HG03439 (cell line): ENCODE data around the gene ANXA5.
A peak's percentile ranks its signal among the peaks of the same experiment; 100 is the strongest.
"Not testable (repeated sequence)": the region's sequence is repeated elsewhere in the genome, so short reads cannot be mapped to it uniquely, and the experiment has no call there.

Experiments
- ATAC-seq: cut with Tn5 transposase; IDR thresholded peaks from one replicate; pipeline ENCODE4 v1.9.1; 2021; ENCODE audit warnings: mild to moderate bottlenecking, moderate library complexity; ENCODE audit not compliant: unreplicated experiment

Gene ANXA5

DNA sequence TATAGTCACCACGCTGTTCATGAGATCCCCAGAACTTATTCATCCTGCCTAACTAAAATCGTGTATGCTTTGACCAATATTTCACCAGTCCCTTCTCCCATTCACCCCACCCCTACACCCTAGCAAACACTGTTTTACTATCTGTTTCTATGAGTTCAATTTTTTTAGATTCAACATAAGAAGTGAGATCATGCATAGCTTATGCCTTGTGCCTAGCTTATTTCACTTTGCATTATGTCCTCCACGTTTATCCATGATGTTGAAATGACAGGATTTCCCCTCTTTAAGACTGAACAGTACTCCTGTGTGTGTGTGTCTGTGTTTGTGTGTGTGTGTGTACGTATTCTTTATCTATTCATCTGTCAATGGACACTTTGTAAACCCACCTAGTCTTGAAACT lies 16.8 kb downstream of the ANXA5 start:
- no peak for ATAC-seq

DNA sequence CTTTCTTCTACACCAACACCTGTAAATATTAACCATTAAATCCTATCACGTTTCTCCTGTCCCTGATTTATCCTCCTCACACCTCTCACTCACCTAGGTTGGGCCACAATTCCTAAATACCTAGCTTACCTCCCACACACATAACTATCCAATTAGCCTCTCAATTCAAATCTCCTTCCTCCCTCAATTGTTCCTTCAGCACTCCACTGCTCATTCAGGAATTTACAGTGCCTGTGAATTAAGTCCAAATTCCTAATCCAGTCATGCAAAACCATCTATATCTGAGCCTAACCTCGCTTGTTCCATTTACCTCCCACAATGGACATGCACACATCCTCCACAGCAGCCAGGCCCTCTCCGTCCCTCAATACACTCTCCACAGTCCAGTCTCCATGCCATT lies 17.5 kb downstream of the ANXA5 start:
- no peak for ATAC-seq

DNA sequence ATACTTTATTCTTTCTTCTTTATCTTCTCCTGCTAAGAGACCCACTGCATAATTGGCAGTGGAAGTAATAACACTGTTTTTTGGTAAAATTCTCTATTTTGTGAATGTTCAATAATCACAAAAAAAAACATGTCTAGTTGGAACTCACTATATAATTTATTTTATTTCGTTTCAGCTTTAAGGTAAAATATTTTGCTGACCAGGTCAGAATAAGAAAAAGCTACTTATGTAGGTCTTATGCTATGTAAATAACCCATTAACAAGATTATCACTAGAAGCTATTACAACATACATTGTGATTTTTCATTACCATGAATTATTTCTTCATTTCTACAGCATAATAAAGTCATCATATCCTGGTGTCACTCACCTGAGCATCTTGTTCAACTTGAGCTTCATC lies 19.3 kb downstream of the ANXA5 start:
- no peak for ATAC-seq

DNA sequence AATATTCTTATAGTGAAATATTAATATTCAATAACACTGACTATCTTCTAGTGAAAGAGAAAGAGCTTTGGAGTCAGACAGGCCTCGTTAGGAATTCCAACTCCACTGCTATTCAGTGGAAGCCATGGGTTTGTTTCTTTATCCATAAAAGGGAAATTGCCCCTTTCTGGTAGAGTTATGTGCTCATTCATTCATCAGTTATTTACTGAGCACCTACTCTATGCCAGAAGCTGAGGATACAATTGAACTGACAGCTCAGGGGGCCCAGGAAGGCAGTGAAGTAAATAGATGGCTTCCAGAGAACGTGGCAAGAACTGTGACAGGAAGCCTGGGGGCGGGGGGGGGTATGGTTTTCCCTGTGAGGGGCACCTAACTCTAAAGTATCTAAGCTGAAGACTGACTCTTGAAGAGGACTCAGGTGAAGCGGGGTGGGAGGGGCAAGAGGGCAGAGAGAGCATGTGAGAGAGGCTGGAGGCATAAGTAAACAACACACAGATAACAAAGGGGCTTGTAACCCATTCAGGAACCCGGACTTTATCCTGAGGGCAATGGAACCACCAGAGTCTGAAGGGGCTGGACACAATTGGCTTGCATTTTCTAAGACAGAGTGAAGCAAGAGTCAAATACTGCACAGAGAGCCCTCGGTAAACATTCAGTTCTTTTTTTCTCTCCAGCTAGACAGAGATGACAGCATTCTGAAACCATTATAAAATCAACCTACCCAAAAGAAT lies 20.3 kb downstream of the ANXA5 start:
- ATAC-seq: no peak

DNA sequence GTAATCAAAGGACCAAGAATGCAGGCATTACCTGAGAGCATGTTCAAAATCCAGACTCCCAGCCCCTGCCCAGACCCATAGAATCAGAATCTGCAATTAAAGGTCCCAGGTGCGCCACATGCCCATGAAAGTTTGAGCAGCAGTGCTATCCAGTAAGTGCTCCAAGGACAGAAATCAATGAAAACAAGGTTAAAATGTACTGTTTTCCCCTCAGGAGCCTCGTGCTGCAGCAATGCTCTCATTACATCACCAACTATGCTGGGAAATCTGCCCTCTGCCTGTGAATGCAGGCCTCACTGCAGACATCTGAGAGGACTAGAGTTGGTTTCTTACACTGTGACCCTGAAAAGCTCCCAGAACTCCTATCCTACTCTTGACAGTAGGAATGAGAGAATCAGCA lies 21.1 kb downstream of the ANXA5 start:
- no peak for ATAC-seq

DNA sequence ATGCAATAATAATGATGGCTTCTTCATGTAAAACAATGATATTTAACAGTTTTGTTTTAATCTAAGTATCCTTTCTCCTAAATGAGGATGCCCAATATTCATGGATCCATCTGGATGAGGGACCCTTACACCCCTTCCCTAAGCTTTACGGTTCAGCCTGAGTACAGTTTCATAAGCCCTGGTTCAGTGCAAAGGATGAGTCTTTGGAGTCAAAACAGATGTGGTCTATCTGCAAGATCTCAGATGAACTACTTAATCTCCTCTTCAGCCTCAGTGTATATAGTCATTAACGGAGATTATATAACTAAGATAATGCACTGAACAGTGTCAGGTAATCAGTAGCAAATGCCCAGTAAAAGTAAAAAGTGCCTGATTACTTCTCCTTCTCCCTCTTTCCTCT lies 22.1 kb downstream of the ANXA5 start:
- ATAC-seq: no peak

DNA sequence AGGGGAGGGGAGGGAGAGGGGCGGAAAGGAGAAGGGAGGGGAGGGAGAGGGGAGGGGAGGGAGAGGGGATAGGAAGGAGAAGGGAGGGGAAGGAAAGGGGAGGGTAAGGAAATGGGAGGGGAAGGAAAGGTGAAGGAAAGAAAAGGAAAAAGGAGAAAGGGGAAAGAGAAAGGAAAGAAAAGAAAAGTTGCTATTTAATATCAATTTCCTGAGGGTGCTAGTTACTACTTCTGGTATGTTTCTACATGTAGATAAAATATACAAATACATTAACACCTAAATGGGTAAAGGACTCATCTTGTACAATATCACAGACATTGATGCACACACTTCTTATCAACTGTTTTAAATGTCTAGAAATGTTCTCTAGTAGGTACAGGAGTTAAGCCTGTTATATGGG lies 22.6 kb downstream of the ANXA5 start:
- no peak for ATAC-seq

DNA sequence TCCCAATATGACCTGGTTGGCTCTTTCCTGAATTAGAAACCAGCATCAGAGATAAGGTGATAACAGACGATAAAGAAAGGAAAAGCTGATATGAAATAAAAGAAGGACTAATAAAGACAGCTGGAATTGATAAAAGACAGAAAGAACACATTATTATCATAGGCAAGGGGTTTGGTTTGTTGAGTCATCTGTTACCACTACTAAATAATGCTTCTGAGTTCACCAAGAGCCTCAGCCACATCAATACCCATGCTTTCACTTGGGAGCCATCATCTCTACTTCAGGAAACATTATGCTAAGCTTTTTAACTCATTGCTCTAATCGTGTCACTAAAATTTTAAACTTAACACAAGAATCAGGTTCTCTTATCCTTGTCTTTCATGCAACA lies 27.6 kb downstream of the ANXA5 start:
- no peak for ATAC-seq

DNA sequence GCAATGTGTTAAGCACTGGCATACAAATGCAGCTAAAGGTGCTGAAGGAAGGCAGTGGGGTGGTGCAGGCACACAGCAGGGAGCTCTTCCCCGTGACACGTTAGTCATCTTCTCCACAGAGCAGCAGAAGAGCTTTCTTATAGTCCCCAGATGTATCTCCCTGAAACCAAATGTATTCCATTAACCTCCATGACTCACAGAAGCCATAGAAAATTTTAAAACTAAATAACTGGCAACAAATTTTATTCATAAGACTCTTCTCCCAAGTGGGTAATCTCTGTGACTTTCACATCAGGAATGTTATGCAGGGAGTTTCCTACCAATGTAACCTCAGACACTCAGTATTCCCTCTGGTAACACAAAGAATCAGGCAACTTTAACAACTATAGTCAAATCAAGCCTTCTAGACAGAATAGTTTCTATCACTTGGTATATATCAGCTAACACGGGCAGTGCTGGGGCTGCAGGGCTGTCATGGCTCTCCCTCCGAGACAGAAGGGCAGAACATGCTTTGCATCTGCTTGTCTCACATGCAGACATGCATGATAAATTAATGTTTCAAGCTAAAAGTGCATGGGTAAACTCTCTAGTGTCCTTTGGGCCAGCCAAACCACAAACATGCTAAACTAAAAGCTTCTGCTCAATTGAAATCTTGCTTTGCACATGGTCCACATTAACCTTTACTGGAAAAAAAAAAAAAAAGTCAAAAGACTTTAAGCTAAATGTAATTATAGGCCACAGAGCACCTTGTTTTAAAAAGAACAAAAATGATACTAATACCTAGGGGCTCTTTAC lies 28.2 kb downstream of the ANXA5 start:
- no peak for ATAC-seq

DNA sequence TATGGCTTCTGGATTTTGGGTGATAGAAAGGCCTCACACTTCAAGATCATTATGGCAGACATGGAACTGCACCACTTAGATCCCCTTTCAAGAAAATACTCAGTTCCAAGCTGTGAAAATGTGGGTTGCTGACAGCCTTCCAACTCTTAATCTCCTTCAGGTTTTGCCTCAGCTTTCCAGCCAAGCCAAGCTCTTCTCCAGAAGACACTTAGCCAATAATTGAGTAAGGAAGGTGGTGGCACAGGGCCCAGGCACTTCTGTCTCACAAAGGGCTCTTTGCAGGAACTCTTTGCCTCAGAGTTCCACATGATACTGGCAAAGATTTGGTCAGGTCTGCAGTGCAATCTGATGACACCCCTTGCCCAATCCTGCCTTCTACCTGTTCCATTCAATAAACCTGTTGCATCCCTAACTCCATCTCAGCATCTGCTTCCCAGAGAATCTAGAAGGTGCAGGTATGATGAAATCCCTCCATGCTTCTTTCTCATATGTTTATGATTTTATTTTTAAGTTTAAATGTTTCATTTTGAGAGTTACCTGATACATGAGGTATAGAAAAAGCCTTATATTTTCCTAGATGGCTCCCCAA lies 30.6 kb downstream of the ANXA5 start:
- ATAC-seq: no peak

DNA sequence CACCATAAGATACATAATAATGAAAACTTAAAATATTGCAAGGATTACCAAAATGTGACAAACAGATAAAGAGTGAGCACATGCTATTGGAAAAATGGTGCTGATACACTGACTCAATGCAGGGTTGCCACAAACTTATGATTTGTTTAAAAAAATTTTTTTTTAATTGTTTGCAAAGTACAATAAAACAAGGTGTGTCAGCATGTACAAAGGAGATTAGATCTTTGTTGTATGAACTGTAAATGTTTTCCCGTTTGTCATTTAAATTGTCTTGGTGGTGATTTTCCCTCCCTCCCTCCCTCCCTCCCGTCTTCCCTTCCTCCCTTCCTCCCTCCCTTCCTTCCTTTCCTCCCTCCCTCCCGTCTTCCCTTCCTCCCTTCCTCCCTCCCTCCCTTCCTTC lies 31.4 kb downstream of the ANXA5 start:
- ATAC-seq: no peak

DNA sequence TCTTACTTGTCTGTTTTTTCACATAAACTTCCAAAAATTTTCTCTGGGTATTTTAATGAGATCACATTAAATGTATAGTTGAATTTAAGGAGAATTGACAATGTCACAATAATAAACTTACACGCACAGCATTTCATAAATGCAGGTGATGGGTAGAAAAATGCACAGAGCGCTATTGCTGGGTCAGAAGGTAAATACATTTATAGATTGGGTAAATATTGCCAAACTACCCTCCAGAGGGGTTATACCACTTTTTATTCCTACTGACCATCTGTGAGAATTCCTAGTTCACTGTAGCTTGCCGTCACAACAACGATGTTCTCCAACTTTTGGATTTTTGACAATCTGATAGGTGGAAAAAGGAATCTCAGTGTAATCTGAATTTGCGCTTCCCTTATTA lies 34.6 kb downstream of the ANXA5 start:
- ATAC-seq: no peak

DNA sequence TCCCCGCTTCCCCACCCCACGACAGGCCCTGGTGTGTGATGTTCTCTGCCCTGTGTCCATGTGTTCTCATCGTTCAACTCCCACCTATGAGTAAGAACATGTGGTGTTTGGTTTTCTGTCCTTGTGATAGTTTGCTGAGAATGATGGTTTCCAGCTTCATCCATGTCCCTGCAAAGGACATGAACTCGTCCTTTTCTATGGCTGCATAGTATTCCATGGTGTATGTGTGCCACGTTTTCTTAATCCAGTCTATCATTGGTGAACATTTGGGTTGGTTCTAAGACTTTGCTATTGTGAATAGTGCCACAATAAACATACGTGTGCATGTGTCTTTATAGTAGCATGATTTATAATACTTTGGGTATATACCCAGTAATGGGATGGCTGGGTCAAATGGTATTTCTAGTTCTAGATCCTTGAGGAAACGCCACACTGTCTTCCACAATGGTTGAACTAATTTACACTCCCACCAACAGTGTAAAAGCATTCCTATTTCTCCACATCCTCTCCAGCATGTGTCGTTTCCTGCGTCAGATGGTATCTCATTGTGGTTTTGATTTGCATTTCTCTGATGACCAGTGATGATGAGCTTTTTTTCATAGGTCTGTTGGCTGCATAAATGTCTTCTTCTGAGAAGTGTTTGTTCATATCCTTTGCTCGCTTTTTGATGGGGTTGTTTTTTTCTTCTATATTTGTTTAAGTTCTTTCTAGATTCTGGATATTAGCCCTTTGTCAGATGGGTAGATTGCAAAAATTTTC lies 36.4 kb downstream of the ANXA5 start:
- ATAC-seq: not testable (repeated sequence)

DNA sequence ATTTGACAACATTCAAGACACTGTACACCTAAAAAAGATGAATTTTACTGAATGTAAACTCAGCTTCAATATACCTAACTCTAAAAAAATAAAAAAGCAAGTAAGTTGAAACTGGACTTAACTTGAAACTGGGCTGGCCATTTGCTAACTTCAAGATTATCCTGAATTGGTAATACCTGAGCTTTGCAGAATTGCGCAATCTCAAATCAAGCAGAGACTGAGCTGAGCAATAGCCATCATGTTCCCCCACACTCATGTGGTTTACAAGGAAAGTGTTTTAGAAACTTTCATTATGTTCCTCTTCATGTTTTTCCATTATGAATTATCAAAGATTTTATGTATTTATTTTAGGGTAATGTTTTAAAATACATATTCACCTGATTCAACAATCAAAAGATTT lies 38.7 kb downstream of the ANXA5 start:
- no peak for ATAC-seq

DNA sequence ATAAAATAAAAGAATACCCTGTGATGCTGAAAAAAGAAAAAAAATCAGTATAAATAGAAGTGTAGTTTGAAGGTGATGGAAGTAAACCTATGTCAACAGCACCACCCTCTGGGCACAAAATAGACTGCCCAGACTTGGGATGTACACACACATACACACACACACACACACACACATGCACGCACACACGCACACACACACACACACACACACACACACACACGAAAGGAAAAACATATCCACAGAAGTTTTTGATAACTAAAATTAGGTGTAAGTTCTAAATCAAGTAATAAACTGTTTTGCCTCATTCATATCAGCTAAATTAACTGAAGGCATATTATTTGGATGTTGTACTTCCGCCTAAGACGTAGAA lies 40.5 kb downstream of the ANXA5 start:
- no peak for ATAC-seq

DNA sequence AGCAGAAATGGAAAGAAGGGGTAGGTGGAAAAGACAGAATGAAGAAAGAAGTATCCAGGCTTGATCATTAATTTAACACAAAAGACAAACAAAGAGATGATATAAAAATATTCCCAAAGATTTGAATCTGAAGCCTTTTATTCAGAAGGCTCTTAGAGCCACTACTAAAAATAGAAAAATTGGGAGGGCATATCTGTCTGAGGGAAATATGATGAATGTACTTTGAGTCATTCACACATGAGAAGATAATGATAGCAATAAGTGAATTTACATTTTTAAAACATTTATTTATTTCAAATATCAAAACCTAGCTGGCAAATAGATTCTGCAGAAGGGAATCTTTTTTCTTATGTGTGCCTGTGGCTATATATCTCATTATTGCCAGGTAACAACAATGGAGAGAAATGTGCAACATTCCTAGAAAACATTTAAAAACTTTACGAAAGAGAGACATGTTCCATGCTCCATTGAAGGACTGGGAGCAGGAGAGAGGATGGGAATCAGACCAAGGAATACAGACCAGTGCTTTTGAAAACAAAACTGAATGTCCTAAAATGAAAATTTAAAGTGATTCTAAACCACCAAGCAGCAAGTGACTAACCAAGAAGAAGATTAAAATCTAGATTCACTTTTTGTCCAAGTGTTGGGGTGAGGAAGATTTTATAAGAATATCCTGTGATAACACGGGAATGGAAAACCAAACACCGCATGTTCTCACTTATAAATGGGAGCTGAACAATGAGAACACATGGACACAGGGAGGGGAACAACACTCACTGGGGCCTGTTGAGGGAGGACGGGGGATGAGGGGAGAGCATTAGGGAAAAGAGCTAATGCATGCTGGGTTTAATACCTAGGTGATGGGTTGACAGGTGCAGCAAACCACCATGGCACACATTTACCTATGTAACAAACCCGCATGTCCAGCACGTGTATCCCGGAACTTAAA lies 41.2 kb downstream of the ANXA5 start:
- no peak for ATAC-seq

DNA sequence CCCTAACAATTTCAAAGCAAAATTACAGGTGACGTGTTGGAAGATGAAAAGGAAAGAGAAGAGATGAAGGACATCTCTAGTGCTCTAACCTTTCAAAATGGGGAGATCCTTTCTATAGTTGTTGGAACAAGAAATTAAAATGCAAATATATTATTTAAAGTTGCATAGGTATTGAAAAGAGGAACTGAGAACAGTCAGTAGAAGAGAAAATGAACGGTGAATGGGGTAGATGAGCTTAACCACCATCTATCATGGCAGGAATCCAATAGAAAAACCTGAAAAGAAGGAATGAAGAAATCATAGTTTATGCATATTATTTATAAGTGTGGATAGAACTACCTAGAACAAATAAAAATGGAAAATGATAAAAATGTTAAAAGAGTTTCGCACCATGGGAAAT lies 42.0 kb downstream of the ANXA5 start:
- peak; percentile 86 for ATAC-seq

DNA sequence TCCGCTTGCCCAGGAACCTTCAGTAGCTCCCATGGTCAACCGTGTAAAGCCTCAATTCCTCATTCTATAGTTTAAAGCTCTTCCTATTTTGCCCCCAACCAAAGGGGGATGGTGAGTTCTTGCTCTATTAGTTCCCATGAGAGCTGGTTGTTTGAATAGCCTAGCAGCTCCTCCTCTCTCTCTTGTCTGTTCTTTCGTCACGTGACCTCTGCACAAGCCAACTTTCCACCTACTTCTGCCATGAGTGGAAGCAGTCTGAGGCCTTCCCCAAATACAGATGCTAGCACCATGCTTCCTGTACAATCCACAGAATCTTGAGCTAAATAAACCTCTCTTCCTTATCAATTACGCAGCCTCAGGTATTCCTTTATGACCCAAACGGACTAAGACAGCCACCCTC lies 42.8 kb downstream of the ANXA5 start:
- ATAC-seq: no peak

DNA sequence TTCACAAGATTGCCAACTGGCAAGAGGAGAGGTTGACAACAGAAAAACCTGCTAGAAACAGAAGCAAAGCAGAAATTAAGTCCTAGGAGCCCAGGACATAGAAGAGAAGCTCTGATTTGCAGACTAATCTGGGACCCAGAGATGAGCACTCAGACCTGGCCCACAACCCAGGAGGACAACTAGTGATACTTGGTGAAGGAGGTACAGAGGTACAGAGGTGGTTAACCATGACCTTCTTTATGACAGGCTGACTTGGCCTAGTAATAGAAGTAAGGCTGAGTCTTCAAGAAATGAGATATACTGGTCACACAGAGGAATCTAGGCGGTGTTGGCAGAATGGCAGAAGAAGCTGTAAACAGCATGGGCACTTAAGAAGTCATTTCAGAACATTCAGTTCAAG lies 43.6 kb downstream of the ANXA5 start:
- no peak for ATAC-seq

DNA sequence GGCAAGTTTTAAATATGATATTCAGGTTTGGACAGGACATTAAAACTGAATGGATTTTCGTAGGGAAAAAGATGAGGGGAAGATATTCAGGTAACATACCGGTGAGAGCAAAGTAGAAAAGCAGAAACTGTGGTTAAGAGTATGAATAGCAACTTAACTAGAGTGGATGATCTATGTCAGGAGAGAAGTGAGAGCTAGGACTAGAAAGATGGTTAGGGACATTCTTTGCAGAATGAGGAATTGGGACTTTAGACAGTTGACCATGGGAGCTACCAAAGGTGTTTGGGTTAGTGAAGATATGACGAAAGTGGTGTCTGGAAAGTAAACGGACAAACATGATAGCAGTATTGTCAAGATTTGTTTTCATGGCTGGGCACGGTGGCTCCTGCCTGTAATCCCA lies 45.2 kb downstream of the ANXA5 start:
- no peak for ATAC-seq
